HepG2 (cell line): Measurements from ENCODE around the gene CDH23.

Source experiments
- BRCA1 ChIP-seq: sonication (generic); formaldehyde crosslinking; IDR thresholded peaks from 2 replicates; pipeline ENCODE4 v1.4.0; 2020; ENCODE audit warnings: missing genetic modification reagents
- ZNF275 ChIP-seq: sonication (generic); formaldehyde crosslinking; IDR thresholded peaks from 2 replicates; pipeline ENCODE4 v1.8.0; 2022; ENCODE audit warnings: missing genetic modification reagents, mild to moderate bottlenecking, inconsistent platforms, borderline replicate concordance

GRCh38 chr10:71707240-71707789 is 310.6 kb downstream of the CDH23 start:
- TF ChIP-seq ZNF275 (CRISPR knock-in tag) (no peak), BRCA1 (CRISPR knock-in tag) (no peak)
